ENCODE results near the gene RASA3.

DNA sequence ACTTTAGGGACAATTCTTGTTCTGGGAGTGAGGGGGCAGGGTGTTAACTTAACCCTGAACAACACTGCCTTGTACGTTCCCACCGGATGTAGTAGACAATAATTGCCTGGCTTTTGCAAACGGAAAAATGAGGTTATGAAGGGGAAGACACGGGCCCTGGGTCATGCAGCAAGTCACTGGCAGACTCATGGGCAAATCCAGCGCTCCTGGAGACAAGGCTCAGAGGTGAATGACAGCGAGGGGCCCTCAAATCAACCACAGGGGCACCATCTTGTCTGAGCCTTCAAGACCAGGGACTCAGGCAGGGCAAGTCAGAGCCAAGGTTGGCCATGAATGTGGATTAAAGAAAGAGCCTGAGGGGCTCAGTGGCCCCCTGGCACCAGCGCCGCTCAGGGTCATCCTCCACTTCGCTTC lies 2.8 kb downstream of the RASA3 start:
- TF ChIP-seq BHLHE40 (IDR thresholded peaks at IDR 0.05; ENCODE audit: low read length), result no peak
- no peak for TF ChIP-seq PHF20 (IDR thresholded peaks at IDR 0.05; ENCODE audit: partially characterized antibody)

Data from K562 (cell line).